Kidney tubule cell (primary cell): Measurements from ENCODE around the gene MS4A15.

ENCODE experiments used
- DNase-seq: peaks from one replicate; pipeline ENCODE4 v3.0.0-alpha.2; 2018; ENCODE audit warnings: low spot score

MS4A15 gene

DNA sequence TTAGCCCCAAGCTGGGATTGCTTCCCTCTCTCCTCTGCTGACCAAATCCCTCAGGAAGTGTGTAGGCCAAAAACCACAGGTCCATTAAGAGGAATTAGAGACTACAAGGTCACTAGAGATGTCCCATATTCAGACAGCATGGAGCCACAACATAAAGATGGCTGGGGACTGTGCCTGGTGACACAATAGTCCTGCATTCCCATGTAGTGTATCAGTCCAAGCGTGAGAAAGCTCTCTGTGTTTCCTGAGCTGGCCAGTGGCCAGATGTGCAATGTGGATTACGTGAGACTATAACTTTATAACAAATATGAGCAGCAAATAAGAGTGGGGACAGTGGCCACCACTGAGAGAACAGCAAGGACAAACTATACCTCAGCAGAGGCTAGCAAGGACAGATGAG, 20.9 kb downstream of the MS4A15 start:
- DNase-seq: peak; percentile 70

DNA sequence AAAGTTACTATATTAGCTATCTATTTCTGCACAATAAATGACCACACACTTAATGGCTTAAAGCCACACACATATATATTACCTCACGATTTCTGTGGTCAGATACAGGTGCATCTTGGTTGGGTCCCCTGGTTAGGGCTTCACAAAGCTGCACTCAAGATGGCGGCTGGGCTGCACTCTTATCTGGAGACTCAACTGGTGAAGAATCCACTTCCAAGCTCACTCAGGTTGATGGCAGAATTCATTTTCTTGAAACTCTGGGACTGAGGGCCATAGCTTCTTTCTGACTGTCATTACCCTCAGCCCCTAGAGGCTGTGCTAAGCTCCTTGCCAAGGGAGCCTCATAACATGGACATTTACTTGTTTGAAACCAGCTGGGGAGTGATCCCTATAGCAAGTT, 23.4 kb downstream of the MS4A15 start:
- DNase-seq: no peak

DNA sequence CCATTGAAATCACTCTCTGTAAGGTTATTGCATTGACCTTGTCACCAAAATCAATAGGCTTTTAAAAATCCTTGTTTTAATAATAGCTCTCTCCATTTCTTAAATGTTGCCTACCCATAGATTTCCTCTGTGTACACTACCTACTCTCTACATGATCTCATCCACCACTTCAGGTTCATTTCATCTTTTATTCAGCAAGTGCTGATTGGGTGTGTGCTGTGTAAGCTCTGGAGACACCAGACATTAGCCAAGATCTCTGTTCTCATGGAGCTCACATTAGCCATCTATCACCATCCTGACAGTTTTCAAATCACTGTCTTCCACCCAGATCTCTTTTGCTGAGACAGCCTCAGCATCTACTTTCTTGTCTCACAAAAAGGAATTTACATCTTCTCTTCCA, 24.1 kb downstream of the MS4A15 start:
- DNase-seq: no peak

DNA sequence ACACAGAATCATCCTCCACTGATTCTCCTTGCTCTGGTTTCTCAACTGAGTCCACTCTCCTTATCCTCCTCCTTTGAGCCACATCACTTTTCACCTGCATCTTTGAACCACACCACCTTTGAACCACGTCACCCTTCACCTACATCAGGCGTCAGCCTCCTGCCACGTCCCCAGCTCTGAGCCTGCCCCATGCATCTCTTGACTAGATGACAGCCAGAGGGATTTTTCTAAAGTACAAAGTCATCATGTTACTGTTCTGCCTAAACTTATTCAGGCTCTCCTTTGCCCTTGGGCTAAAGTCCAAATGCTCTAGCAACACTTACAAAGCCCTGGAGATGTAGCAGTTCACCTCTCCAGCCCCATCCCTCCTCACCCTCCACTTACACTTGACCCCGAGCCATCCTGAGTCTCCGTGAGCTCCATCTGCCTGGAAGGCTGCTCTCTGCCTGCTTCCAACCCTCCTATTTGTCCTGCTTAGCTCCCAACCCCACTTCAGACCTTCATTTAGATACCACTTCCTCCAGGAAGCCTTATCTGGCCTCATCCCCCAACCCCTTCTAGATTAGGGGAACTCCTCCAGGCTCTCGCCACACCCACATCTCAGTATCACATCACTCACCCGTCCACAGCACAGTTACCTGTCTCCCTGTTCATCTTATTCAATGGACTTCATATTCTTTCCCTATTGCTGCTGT, 24.8 kb downstream of the MS4A15 start:
- DNase-seq: no peak

DNA sequence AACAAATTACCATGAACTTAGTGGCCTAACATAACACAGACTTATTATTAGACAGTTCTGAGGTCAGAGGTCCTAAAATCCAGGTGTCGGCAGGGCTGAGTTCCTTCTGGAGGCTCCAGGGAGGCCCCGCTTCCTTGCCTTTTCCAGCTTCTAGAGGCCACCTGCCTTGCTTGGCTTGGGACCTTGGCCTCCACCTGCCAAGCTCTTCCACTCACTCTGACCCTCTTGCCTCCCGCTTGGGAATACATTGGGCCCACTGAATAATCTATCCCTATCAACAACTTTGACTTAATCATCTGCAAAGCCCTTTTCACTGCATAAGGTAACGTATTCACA, 25.3 kb downstream of the MS4A15 start:
- no peak for DNase-seq

DNA sequence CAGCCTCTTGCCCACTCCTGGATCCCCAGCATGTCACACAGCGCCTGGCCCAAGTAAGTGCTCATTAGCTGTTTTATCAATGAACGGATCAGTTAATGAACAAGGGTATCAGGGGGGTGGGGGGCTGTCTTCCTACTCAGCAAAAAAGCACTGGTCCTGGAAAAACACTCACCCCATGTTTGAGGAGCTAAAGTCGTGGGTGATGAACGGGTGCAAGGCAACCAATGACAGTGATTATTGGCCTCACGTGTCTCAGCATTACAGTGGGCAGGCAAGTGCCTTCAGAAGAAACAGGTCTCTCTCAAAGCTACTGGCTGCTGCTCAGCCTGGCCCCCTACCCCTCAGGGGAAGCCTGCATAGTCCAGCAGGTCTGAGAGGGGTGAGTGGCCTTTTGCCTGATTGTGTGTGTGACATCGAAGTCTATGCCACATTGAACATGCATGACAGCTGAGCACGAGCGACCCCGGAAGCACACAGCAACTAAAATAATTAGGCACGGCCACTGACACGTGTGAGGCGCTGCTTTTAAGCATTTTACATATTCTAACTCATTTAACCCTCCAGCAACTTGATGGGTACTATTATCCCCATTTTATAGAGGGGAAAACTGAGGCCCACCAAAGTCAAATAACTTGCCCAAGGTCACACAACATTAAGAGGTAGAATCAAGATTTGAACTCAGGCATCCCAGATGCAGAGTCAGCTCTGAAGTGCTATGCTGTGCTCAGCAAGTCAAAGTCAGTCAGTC, 25.9 kb downstream of the MS4A15 start:
- DNase-seq: no peak

DNA sequence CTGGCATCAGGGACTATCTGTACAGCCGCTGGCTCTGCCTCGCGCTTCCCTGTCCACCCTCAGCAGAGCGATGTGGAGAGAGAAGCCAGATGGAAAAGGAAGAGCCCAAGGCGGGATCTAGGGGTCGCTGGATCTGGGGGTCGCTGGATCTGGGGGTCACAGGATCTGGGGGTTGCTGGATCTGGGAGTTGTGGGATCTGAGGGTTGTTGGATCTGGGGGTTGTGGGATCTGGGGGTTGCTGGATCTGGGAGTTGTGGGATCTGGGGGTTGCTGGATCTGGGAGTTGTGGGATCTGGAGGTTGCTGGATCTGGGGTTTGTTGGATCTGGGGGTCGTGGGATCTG, 26.4 kb downstream of the MS4A15 start:
- no peak for DNase-seq

DNA sequence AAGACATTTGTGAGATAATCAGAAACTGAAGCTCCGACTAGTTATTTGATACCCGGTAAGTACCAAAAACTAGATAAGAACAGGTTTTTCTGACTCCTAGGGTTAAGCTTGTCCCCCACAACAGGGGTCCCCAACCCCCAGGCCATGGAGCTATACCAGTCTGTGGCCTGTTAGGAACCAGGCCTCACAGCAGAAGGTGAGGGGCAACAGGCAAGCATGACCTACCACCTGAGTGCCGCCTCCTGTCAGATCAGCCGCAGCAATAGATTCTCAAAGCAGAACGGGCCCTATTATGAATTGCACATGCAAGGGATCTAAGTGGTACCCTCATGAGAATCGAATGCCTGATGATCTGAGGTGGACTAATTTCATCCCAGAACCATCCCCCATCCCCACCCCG, 27.2 kb downstream of the MS4A15 start:
- DNase-seq: no peak

DNA sequence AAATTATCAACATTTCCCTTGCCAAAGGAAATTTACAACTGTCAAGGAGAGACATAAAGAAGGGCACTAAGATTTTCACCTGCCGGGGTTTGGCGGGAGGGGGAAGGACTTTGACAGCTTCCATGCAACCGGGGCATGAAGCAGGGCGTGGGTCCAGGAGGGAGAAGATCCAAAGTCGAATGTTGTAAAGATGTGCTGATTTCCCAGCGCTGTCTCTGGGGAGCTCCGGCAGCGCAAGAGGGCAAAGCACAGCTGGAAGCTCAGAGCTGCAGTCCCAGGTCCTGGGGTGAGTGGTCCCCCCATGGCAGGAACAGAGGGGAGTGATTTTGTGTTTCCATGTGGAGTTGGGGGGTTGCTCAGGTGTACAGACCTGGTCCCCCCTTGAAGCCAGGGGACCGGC, 28.5 kb downstream of the MS4A15 start, which contains the start of gene MS4A10:
Gene MS4A10 (plus strand): TSS at position 198 of the 400 bp plus-strand sequence. CDS start 5,003 bp downstream, outside the sequence.
- no peak for DNase-seq

DNA sequence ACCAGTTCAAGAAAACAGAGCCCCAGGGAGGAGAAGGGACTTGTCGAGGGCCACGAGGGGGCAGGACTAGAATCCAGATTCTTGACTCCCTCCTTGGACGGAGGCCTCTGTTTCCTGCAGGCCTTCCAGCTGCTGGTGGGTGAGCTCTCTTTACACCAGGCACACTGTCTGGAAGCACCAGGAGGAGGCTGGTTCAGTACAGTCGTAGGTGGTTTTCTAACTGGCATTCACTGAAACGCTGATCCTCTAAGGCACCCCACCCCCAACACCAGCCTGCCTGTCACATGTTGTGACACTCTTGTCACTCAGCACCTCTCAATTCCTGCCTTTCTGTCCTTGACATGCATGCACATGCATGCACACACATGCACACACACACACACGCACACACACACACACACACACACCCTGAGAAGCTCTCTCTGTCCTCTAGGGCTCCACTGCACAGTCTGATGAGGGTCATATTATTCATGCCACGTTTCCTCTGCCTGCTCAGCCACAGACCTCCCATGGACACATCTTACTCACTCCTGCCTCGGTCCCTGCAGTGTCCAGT, 29.2 kb downstream of the MS4A15 start:
- peak; percentile 68 for DNase-seq

DNA sequence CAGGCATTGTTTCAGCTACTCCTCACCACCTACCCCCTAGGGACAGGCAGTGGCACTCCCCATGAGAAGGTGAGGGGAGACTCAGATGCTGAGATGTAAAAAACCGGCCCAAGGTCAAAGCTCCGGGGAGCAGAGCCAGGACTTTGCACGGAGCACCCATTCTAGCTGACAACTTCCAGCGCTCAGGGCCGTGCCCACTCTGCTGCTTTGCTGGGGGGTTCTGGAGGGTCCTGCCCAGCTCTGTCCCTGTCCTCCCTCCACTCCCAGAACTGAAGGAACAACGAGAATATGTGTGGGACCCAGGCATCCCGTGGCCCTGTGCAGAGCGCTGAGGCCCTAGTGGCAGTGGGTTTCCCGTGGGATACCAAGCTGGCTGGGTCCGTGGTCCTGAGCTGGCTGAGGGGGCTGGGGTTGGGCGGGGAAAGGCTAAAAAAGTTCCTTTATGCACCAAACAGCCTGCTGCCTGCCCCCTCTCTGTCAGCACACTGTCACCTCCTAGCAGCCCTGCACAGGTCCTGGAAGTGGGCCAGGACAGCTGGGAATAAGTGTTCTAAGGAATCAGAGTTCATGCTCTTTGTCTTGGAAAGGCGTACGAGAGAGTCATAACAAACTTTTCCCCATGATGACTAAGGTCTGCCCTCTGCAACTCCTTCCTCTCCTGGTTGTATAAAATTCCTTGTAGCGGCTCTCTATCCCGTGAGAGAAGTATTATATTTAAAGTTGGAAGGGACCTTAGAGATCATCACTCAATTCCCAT, 30.3 kb downstream of the MS4A15 start:
- DNase-seq: peak; percentile 82

DNA sequence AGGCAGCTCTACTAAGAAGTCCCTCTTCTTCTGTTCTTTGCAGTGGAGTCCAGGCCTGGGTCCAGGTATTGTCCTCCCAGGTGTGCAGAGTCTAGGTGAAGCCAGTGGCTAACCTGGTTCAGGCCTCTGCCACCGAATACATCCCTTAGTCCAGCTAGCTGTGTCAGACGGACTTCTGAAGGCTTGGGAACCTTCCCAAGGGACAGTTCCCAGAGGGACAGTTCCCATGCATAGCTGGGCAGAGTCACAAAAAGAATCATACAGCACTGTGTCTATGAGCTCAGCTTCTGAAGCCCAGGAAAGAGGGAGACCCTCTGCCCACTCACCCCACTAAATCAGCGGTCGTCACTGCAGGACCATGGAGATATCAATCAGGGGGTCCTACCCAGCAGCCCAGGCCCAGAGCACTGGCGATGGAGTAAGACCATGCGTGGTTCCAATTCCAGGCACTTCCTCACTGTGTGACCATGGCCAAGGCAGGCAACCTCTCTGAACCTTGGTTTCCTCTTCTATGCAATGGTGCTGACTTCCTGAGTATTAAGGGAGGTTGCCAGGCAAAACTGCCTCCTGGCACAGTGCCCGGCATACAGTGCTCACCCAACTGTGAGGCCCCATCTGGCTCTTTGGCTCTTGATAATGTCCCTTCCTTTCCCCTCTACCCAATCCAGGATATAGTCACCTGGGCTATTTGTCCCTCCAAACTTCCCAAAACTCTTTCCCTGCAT, 31.9 kb downstream of the MS4A15 start:
- DNase-seq: peak; percentile 63

DNA sequence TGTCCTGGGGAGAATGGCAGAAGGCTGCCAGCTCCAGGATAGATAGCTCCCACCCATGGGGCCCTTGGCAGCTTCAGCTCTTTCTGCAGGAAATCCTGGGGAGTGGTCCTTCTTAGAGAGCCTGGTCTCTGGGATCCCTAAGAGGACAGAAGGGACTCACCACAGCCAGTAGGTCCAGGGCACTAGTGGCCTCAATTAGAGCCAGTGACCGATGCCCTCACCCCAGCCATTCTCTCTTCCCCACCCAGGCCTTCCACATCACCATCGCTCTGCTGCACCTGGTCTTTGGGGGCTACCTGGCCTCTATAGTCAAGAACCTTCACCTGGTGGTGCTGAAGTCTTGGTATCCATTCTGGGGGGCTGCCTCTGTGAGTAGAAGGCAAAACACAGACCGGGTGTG, 34.1 kb downstream of the MS4A15 start:
- no peak for DNase-seq

DNA sequence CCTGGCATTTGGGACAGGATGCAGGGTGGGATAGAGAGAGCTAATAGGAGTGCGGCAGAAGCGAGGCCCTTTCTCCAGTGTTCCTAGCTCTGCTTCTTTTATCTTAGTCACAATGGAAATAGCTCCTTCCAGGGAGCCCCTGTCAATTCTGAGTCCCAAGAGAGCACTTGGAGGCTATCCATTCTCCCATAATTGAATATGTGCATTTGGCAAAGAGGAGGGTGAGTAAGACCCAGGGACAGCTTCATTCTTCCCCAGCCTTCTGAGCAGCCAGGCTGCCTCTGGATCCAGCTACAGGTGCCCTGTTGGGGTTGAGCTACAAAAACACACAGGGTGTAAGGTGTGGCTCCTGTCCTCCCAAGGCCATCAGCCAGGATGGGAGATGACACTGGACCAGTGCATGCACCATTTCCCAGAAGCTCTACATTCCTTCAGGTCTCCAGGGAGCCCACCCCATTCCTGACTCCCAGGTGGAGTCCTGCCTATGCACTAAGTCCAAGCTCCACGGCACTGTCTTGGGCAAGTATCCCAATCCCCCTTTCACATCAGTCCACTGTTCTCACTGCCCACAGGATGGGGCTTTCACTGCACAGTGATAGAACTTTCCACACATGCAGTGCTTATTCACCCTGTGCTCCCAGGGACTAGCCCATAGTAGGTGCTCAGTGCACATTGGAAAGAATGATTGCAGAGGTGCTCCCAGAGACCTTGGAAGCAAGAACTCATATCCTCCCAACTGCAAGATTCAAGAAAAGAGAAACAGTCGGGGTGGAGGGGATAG, 34.7 kb downstream of the MS4A15 start:
- no peak for DNase-seq

DNA sequence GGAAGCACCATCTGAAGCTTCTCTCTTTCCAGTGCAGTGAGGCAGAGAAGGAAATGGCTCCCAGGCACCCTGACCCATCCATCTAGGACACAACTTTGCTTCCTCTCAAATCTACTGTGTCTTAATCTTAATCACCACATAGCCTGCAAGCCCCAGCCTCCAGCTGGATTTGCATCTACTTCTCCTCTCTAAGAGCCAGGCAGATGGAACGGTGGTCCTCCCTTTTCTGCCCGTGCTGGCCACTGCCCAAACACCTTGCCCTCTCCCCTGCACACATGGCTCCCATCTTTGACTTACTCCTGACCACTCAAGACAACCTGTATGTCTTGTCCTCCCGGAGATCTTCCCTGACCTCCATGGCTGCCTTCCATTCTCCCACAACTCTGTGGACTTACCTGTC, 35.9 kb downstream of the MS4A15 start:
- DNase-seq: no peak

DNA sequence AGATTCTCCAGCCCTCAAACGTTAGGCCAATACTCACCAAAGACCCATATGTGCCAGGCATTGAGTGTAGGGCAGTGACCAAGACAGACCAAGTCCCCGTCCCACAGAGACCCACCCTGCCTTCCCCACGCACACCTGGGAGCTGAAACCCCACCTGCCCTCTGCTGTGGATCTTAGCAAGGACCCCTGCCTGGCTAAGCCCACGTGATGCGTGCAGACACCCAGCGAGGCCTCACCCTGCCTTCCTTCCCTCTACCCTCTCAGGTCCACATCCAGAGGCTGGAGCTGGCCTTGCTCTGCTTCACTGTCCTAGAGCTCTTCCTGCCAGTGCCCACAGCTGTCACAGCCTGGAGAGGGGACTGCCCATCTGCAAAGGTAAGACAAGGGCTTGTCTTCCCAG, 38.6 kb downstream of the MS4A15 start:
- no peak for DNase-seq

DNA sequence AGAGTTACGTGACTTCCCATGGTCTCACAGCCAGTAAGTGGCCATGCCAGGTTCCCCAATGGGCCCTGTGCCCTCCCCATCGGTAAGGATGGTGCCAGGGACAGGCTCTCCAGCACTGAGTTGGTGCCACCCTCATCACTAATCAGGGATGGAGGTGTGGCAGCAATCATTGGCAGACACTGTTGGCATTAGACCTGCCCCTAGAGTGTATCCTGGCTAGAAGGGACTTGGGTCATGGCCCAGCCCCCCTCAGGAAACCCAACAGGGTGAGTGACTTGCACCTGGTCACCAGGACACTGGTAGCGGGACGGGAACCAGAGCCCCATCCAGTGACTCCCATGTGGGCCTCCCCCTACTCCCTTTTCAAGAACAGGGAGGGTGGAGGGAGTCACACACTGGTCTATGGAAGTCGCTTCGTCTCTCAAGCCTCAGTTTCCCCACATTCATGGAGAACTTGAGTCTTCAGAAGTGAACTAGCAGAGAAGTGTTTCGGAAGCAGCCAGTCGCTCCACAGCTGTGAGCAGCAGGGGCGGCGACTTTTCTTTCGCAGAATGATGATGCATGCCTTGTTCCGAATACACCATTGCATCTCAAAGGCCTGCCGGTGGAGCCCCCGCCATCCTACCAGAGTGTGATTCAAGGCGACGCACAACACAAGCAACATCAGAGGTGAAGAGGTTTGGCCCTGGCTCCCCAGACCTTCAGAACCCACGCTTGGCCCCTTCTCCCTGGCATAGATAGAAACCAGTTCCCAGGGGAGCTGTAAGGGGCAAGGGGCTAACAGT, 41.4 kb downstream of the MS4A15 start:
- no peak for DNase-seq

DNA sequence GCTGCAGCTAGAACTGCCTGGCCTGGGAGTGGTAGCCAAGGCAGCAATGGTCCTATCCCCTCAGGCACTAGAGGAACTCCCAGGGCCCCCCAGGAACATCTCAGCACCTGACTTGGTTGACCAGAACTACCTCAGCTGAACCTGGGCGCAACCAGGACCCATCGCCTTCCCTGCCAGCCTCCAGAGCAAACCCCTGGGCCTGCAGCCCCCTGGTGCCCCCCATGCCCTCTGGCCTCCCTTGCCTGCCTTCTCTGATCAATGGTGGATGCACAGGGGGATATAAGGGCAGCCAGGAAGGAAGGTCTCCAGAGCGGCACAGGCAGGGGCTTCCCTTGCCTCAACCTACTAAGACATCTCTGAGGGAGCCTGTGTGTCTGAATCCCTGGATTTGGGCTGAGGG, 42.0 kb downstream of the MS4A15 start:
- DNase-seq: no peak

DNA sequence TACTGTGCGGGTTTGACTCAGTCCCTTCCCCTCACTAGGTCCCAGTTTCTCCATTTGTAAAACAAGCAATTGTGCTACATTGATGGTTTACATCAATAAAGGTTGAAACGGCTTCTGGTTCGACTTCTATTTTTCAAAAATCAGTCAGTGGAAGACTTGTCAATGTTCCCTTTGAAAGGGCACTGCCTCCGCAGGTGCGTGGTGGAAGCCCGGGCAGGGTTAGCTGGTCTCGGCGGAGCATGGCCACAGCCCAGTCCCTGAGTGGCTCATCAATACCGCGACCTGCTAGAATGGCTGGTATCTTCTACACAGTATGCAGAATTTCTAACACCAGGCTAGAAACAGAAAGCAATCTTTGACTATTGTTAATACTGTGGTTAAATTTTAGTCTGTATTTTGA, 44.5 kb downstream of the MS4A15 start:
- no peak for DNase-seq

DNA sequence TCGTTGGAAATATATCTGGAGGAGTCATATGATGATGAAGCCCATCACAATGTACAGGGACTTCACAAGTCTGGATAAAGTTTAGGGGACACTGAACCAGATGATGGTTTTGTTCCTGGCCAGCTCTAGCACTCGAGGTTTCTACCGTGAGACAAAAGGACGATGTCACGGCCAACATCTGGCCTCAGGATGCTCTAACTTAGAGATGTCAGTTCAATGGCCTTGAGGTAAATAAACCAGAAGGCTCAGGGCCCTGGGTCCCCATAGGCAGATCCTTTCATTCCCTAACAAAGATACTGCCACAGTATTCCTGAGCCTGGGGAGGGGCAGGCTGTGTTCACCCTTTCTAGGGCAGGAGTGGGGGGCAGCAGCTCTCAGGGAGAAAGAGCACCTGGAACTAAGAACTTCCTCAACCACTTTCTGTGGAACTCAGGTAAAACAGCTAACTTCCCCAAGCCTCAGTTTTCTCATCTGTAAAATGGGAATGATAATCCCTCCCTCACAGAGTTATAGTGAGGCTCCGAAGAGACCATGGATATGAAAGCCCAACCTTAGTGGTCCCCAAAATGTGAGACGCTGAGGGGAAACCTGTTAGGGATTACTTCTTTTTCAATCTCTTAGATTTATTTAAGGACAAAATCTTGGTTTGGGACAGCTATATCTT, 46.7 kb downstream of the MS4A15 start:
- no peak for DNase-seq
